Caco-2 (cell line): Measurements from ENCODE around the gene SCAF4. TPM values are rescaled to one million over a fixed set of nuclear protein-coding genes. Genes with fewer than 3 reads are reported as not detected.

Source experiments
- BruUV-seq: library from RNA; stranded (reverse); fragments of 400-500 nt; replicated peaks from 2 replicates; lab custom pipeline; 2021; lab: Mats Ljungman, UMichigan
- CTCF ChIA-PET: fragments of 300-600 bp; sonication (Branson Sonifier 250); formaldehyde crosslinking; loops from one replicate; lab custom pipeline; 2022; ENCODE audit warnings: antibody characterized with exemption; lab: Charles Lee
- POLR2A ChIA-PET: fragments of 300-600 bp; sonication (Branson Sonifier 250); formaldehyde crosslinking; loops from one replicate; lab custom pipeline; 2022; ENCODE audit warnings: antibody characterized with exemption; lab: Charles Lee
- DNase-seq, 2 experiments: peaks; one replicate each; pipeline versions ENCODE4 v3.0.0 to v3.0.0-alpha.2; 2020 to 2022
- H3K27me3 ChIP-seq: replicated peaks from 2 replicates; pipeline ENCODE4 v1.6.0; 2011; ENCODE audit warnings: low read length; ENCODE audit not compliant: control insufficient read depth, insufficient read depth
- H3K36me3 ChIP-seq: 2 replicates; pipeline ENCODE4 v1.5.1; 2011; ENCODE audit warnings: low read length; ENCODE audit not compliant: control insufficient read depth, insufficient read depth
- H3K4me1 ChIP-seq: fragments of 250-450 bp; sonication (Bioruptor Pico); 2 replicates; pipeline ENCODE4 v1.5.1; 2020; ENCODE audit warnings: mild to moderate bottlenecking
- H3K4me3 ChIP-seq: 2 replicates; pipeline ENCODE4 v1.5.1; 2011; ENCODE audit warnings: low read depth, mild to moderate bottlenecking, control low read depth, low read length
- H3K9me3 ChIP-seq: fragments of 250-450 bp; sonication (Bioruptor Pico); 2 replicates; pipeline ENCODE4 v1.5.1; 2020; ENCODE audit warnings: mild to moderate bottlenecking, moderate library complexity
- H3K27ac Mint-ChIP-seq: one replicate; pipeline ENCODE4 v1.8.0; 2022; ENCODE audit warnings: mixed read lengths; ENCODE audit not compliant: unreplicated experiment
- H3K27me3 Mint-ChIP-seq: one replicate; pipeline ENCODE4 v1.8.0; 2022; ENCODE audit warnings: mixed read lengths; ENCODE audit not compliant: insufficient read depth, unreplicated experiment
- H3K36me3 Mint-ChIP-seq: one replicate; pipeline ENCODE4 v1.8.0; 2022; ENCODE audit warnings: mild to moderate bottlenecking, mixed read lengths; ENCODE audit not compliant: insufficient read depth, unreplicated experiment
- H3K4me1 Mint-ChIP-seq: one replicate; pipeline ENCODE4 v1.8.0; 2022; ENCODE audit warnings: low read depth, mixed read lengths; ENCODE audit not compliant: unreplicated experiment
- H3K4me3 Mint-ChIP-seq: one replicate; pipeline ENCODE4 v1.8.0; 2022; ENCODE audit warnings: mild to moderate bottlenecking, moderate library complexity, mixed read lengths; ENCODE audit not compliant: unreplicated experiment
- H3K9me3 Mint-ChIP-seq: one replicate; pipeline ENCODE4 v1.8.0; 2022; ENCODE audit warnings: mixed read lengths; ENCODE audit not compliant: unreplicated experiment
- CTCF ChIP-seq, 2 experiments: fragments of 200-600 bp in 1 of 2; IDR thresholded peaks; 1 replicate in 1 of 2; 2 replicates in 1 of 2; pipeline versions ENCODE4 v1.5.1 to v1.8.0; 2011 to 2022; ENCODE audit warnings: antibody characterized with exemption in 1 of 2, control low read depth in 1 of 2, inconsistent platforms in 1 of 2, low read depth in 1 of 2, low read length in 1 of 2, mild to moderate bottlenecking in 1 of 2, moderate library complexity in 1 of 2; ENCODE audit not compliant: insufficient read depth in 1 of 2, severe bottlenecking in 1 of 2, unreplicated experiment in 1 of 2
- intact Hi-C: fragments of 100-400 bp; cut with micrococcal nuclease; formaldehyde crosslinking; loops from one replicate; pipeline ENCODE4 v1.10.0; 2022; ENCODE audit not compliant: unreplicated experiment
- total RNA-seq: library from RNA; stranded (reverse); gene quantifications from 2 replicates; pipeline ENCODE4 v1.2.3, GENCODE V29; 2022

SCAF4 gene
- total RNA-seq, 1 experiment from 2014 or later = 50.2 TPM

GRCh38 chr21:31696424-31696823 lies 35.5 kb downstream of the SCAF4 start:
- H3K36me3 ChIP-seq = peaks cover 2% of the 10 kb centered on the region; the same call in 1 of the 2 replicates
- ChIA-PET CTCF (no interaction called here), POLR2A (no interaction called here)
- Mint-ChIP-seq H3K36me3 (peaks cover 83% of the 10 kb centered on the region), H3K27ac (no peak overlapping the region), H3K4me1 (no peaks in the 10 kb centered on the region), H3K9me3 (no peaks in the 10 kb centered on the region), H3K4me3 (no peak overlapping the region), H3K27me3 (no peaks in the 10 kb centered on the region)
- no peak overlapping the region for H3K4me3 ChIP-seq
- no peaks in the 10 kb centered on the region for H3K4me1 ChIP-seq
- DNase-seq = no peak
- no peaks in the 10 kb centered on the region for H3K27me3 ChIP-seq
- H3K9me3 ChIP-seq = no peaks in the 10 kb centered on the region
- TF ChIP-seq CTCF (IDR thresholded peaks at IDR 0.05; ENCODE audit: insufficient read depth in 1 of 2, low read depth in 1 of 2, low read length in 1 of 2, severe bottlenecking in 1 of 2, unreplicated experiment in 1 of 2) = no peak
- intact Hi-C loops = no loop called here
- no TSS peak for BruUV-seq

DNA sequence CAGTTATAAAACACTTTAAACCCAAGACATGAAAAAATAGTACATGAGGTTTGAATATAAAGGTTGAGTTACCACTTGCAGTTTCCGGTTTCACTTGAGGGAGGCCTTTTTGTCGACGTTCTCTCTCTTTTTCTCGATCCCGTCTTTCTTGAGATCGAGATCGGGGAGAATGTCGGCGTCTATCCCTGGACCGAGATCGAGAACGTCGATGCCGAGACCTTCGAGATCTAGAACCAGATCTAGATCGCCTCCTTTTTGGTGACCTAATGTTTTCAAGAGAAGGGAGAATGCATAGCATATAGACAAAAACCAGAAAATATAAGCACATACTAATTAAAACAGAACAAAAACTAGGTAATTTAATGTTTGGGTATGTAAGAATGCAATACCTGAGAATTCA lies 38.7 kb downstream of the SCAF4 start:
- H3K36me3 ChIP-seq = peaks cover 2% of the 10 kb centered on the region; the same call in 1 of the 2 replicates
- no peak for DNase-seq
- no peaks in the 10 kb centered on the region for H3K9me3 ChIP-seq
- BruUV-seq = no TSS peak
- no peak for TF ChIP-seq CTCF (IDR thresholded peaks at IDR 0.05; ENCODE audit: insufficient read depth in 1 of 2, low read depth in 1 of 2, low read length in 1 of 2, severe bottlenecking in 1 of 2, unreplicated experiment in 1 of 2)
- Mint-ChIP-seq H3K4me1 (no peaks in the 10 kb centered on the region), H3K27ac (no peak overlapping the region), H3K9me3 (no peaks in the 10 kb centered on the region), H3K27me3 (no peaks in the 10 kb centered on the region), H3K4me3 (no peak overlapping the region), H3K36me3 (peaks cover 83% of the 10 kb centered on the region)
- H3K4me3 ChIP-seq = no peak overlapping the region
- H3K27me3 ChIP-seq = no peaks in the 10 kb centered on the region
- ChIA-PET CTCF (no interaction called here), POLR2A (no interaction called here)
- intact Hi-C loops = no loop called here
- H3K4me1 ChIP-seq = no peaks in the 10 kb centered on the region

GRCh38 chr21:31688603-31689368 lies 43.1 kb downstream of the SCAF4 start:
- Histone ChIP-seq H3K36me3 (peaks cover 2% of the 10 kb centered on the region; the same call in 1 of the 2 replicates), H3K4me3 (no peak overlapping the region), H3K9me3 (no peaks in the 10 kb centered on the region), H3K4me1 (no peaks in the 10 kb centered on the region), H3K27me3 (no peaks in the 10 kb centered on the region)
- no peak overlapping the region for H3K27ac Mint-ChIP-seq
- H3K36me3 Mint-ChIP-seq = peaks cover 87% of the 10 kb centered on the region
- H3K9me3 Mint-ChIP-seq = no peaks in the 10 kb centered on the region
- H3K4me3 Mint-ChIP-seq = no peak overlapping the region
- BruUV-seq = no TSS peak
- ChIA-PET CTCF (no interaction called here), POLR2A (no interaction called here)
- no peaks in the 10 kb centered on the region for H3K4me1 Mint-ChIP-seq
- no peaks in the 10 kb centered on the region for H3K27me3 Mint-ChIP-seq
- DNase-seq = no peak
- no peak for TF ChIP-seq CTCF (IDR thresholded peaks at IDR 0.05; ENCODE audit: insufficient read depth in 1 of 2, low read depth in 1 of 2, low read length in 1 of 2, severe bottlenecking in 1 of 2, unreplicated experiment in 1 of 2)
- intact Hi-C loops = no loop called here
